H1 (cell line): Measurements from ENCODE around the gene NXT1. TPM values are rescaled to one million over a fixed set of nuclear protein-coding genes. Genes with fewer than 3 reads are reported as not detected.

ENCODE experiments used
- CTCF ChIA-PET: fragments of 300-600 bp; sonication (Branson Sonifier 250); formaldehyde crosslinking; loops from one replicate; lab custom pipeline; 2021; ENCODE audit not compliant: partially characterized antibody; lab: Charles Lee
- POLR2A ChIA-PET: fragments of 300-600 bp; sonication (Branson Sonifier 250); formaldehyde crosslinking; loops from one replicate; lab custom pipeline; 2021; ENCODE audit warnings: inconsistent platforms; ENCODE audit not compliant: partially characterized antibody; lab: Charles Lee
- DNase-seq, 2 experiments: peaks; one replicate each; pipeline versions ENCODE4 v3.0.0 to v3.0.0-alpha.2; 2010 to 2022; ENCODE audit warnings: low spot score in 2 of 2, low read depth in 1 of 2, mixed read lengths in 1 of 2
- FAIRE-seq: peaks from 2 replicates; lab custom pipeline; 2011; peaks lifted over from hg19 to GRCh38; lab: Jason Lieb, UNC
- H2AFZ ChIP-seq: 2 replicates; pipeline ENCODE4 v1.8.1; 2012; ENCODE audit warnings: low read length, inconsistent platforms
- H2AK5ac ChIP-seq: 2 replicates; pipeline ENCODE4 v1.6.1; 2013; ENCODE audit warnings: low read depth, low read length
- H2BK120ac ChIP-seq: replicated peaks from 2 replicates; pipeline ENCODE3; 2013; ENCODE audit warnings: low read depth, low read length, inconsistent platforms
- H2BK12ac ChIP-seq: 2 replicates; pipeline ENCODE4 v1.6.1; 2013; ENCODE audit warnings: low read depth, low read length
- H2BK15ac ChIP-seq: 2 replicates; pipeline ENCODE4 v1.6.1; 2013; ENCODE audit warnings: low read length
- H2BK20ac ChIP-seq: 2 replicates; pipeline ENCODE4 v1.6.1; 2013; ENCODE audit warnings: low read length
- H2BK5ac ChIP-seq: 2 replicates; pipeline ENCODE4 v1.6.1; 2013; ENCODE audit warnings: low read depth, low read length
- H3K14ac ChIP-seq: 2 replicates; pipeline ENCODE4 v1.6.1; 2013; ENCODE audit warnings: inconsistent platforms; ENCODE audit not compliant: insufficient read length
- H3K18ac ChIP-seq: 2 replicates; pipeline ENCODE4 v1.6.1; 2013; ENCODE audit warnings: low read length; ENCODE audit errors: extremely low read depth
- H3K23ac ChIP-seq: 2 replicates; pipeline ENCODE4 v1.6.1; 2013; ENCODE audit warnings: inconsistent platforms; ENCODE audit not compliant: insufficient read length
- H3K23me2 ChIP-seq: 2 replicates; pipeline ENCODE4 v1.6.1; 2013; ENCODE audit warnings: low read depth, low read length
- H3K27ac ChIP-seq: 2 replicates; pipeline ENCODE4 v1.6.1; 2011; ENCODE audit warnings: low read depth, low read length, inconsistent platforms
- H3K27me3 ChIP-seq, 4 experiments: replicated peaks in 1 of 4; 1 replicate in 1 of 4; 2 replicates in 3 of 4; pipeline versions ENCODE4 v1.6.1 to v1.8.1; 2011 to 2013; ENCODE audit warnings: low read length in 3 of 4, mild to moderate bottlenecking in 3 of 4, inconsistent platforms in 2 of 4, mixed read lengths in 2 of 4, moderate library complexity in 1 of 4; ENCODE audit not compliant: control insufficient read depth in 3 of 4, insufficient read depth in 3 of 4; ENCODE audit errors: extremely low read depth in 1 of 4
- H3K36me3 ChIP-seq, 4 experiments: 2 replicates each; pipeline versions ENCODE4 v1.6.1 to v1.8.1; 2011 to 2013; ENCODE audit warnings: mild to moderate bottlenecking in 4 of 4, low read length in 3 of 4, moderate library complexity in 2 of 4, control low read depth in 1 of 4, inconsistent platforms in 1 of 4; ENCODE audit not compliant: insufficient read depth in 4 of 4, control insufficient read depth in 2 of 4
- H3K4ac ChIP-seq: replicated peaks from 2 replicates; pipeline ENCODE3; 2013; ENCODE audit warnings: low read length, low read depth, mixed read lengths, inconsistent platforms; ENCODE audit not compliant: insufficient read length
- H3K4me1 ChIP-seq, 4 experiments: replicated peaks in 1 of 4; 1 replicate in 1 of 4; 2 replicates in 3 of 4; pipeline versions ENCODE4 v1.6.1 to v1.8.1; 2011 to 2013; ENCODE audit warnings: low read length in 3 of 4, inconsistent platforms in 2 of 4, mixed read lengths in 1 of 4; ENCODE audit not compliant: insufficient read depth in 4 of 4, control insufficient read depth in 3 of 4
- H3K4me2 ChIP-seq, 2 experiments: 2 replicates each; pipeline versions ENCODE4 v1.6.1 to v1.8.1; 2011 to 2013; ENCODE audit warnings: low read depth in 2 of 2, low read length in 2 of 2, control low read depth in 1 of 2, inconsistent platforms in 1 of 2, mild to moderate bottlenecking in 1 of 2; ENCODE audit not compliant: insufficient read depth in 1 of 2
- H3K4me3 ChIP-seq, 4 experiments: fragments of 200-600, 300-600 bp in 1 of 4; sonication (generic), shearing (Covaris generic), sonication (Bioruptor Twin) in 1 of 4; 2 replicates each; pipeline versions ENCODE4 v1.5.1 to v1.8.1; 2011 to 2016; ENCODE audit warnings: low read length in 4 of 4, low read depth in 3 of 4, control low read depth in 2 of 4, inconsistent platforms in 2 of 4, mild to moderate bottlenecking in 2 of 4, mixed read lengths in 1 of 4, moderate library complexity in 1 of 4; ENCODE audit not compliant: insufficient read depth in 2 of 4; ENCODE audit errors: extremely low read depth in 1 of 4
- H3K56ac ChIP-seq: replicated peaks from 2 replicates; pipeline ENCODE3; 2013; ENCODE audit warnings: low read depth, mild to moderate bottlenecking, mixed read lengths, low read length, inconsistent platforms; ENCODE audit not compliant: insufficient read length
- H3K79me1 ChIP-seq: 2 replicates; pipeline ENCODE4 v1.6.1; 2013; ENCODE audit warnings: low read depth, low read length, control low read depth
- H3K79me2 ChIP-seq, 2 experiments: 2 replicates each; pipeline versions ENCODE4 v1.6.1 to v1.8.1; 2012 to 2013; ENCODE audit warnings: low read length in 2 of 2, mild to moderate bottlenecking in 2 of 2, inconsistent platforms in 1 of 2; ENCODE audit not compliant: insufficient read depth in 2 of 2, control insufficient read depth in 1 of 2
- H3K9ac ChIP-seq, 4 experiments: replicated peaks in 1 of 4; 1 replicate in 1 of 4; 2 replicates in 3 of 4; pipeline versions ENCODE4 v1.6.1 to v1.8.1; 2011 to 2013; ENCODE audit warnings: low read depth in 3 of 4, low read length in 3 of 4, control low read depth in 2 of 4, mild to moderate bottlenecking in 2 of 4, moderate library complexity in 2 of 4, inconsistent platforms in 1 of 4; ENCODE audit errors: extremely low read depth in 1 of 4
- H3K9me3 ChIP-seq, 2 experiments: 2 replicates each; pipeline versions ENCODE4 v1.6.1 to v1.8.1; 2012 to 2013; ENCODE audit warnings: mild to moderate bottlenecking in 2 of 2, moderate library complexity in 2 of 2, control low read depth in 1 of 2, inconsistent platforms in 1 of 2, low read depth in 1 of 2, low read length in 1 of 2, mixed read lengths in 1 of 2; ENCODE audit not compliant: insufficient read depth in 2 of 2
- H4K20me1 ChIP-seq, 2 experiments: replicated peaks in 1 of 2; 2 replicates each; pipeline versions ENCODE3 to v1.8.1; 2011 to 2013; ENCODE audit warnings: inconsistent platforms in 2 of 2, low read length in 2 of 2, mild to moderate bottlenecking in 1 of 2; ENCODE audit not compliant: insufficient read depth in 2 of 2, control insufficient read depth in 1 of 2
- H4K5ac ChIP-seq: 2 replicates; pipeline ENCODE4 v1.6.1; 2013; ENCODE audit warnings: low read length, low read depth, mixed read lengths, inconsistent platforms; ENCODE audit not compliant: insufficient read length
- H4K8ac ChIP-seq: 2 replicates; pipeline ENCODE4 v1.8.0; 2013; ENCODE audit warnings: mild to moderate bottlenecking, moderate library complexity, low read length, inconsistent platforms; ENCODE audit not compliant: insufficient read depth; ENCODE audit errors: extremely low read depth
- H4K91ac ChIP-seq: replicated peaks from 2 replicates; pipeline ENCODE3; 2013; ENCODE audit warnings: low read length, mixed read lengths, inconsistent platforms; ENCODE audit not compliant: insufficient read length
- CBX8 ChIP-seq: fragments of 300-800, 300-1000 bp; sonication (generic); IDR thresholded peaks from 2 replicates; pipeline ENCODE4 v1.7.1; 2016; ENCODE audit warnings: low read depth, low read length, borderline replicate concordance
- CTBP2 ChIP-seq: IDR thresholded peaks from 2 replicates; pipeline ENCODE4 v1.7.0; 2011; ENCODE audit warnings: borderline replicate concordance, mild to moderate bottlenecking, moderate library complexity, mixed read lengths, low read length; ENCODE audit not compliant: insufficient read depth, insufficient read length
- JUN ChIP-seq: IDR thresholded peaks from 2 replicates; pipeline ENCODE4 v1.6.1; 2011; ENCODE audit warnings: low read depth, mild to moderate bottlenecking, improper control_type of control experiment, low read length
- PHF8 ChIP-seq: fragments of 200-600 bp; sonication (generic); conservative IDR thresholded peaks from 2 replicates; pipeline ENCODE4 v1.7.1; 2012; ENCODE audit warnings: low read depth, mild to moderate bottlenecking, inconsistent platforms, low read length, moderate library complexity
- RBBP5 ChIP-seq: IDR thresholded peaks from 2 replicates; pipeline ENCODE4 v1.7.1; 2012; ENCODE audit warnings: low read depth, mild to moderate bottlenecking, inconsistent platforms, low read length, moderate library complexity, borderline replicate concordance
- SAP30 ChIP-seq: fragments of 300-600 bp; sonication (generic); IDR thresholded peaks from 2 replicates; pipeline ENCODE4 v1.7.1; 2012; ENCODE audit warnings: low read length, moderate library complexity, mild to moderate bottlenecking, inconsistent platforms; ENCODE audit not compliant: insufficient read depth, insufficient replicate concordance
- SP1 ChIP-seq: IDR thresholded peaks from 2 replicates; pipeline ENCODE4 v1.6.1; 2011; ENCODE audit warnings: low read depth, low read length
- WGBS, 2 experiments: shearing (Covaris generic) in 1 of 2; methylation state at CpG; one replicate each; pipeline versions ENCODE4 v1.1.6 to v1.1.7; 2013 to 2015; ENCODE audit warnings: low lambda C conversion rate in 2 of 2, mixed read lengths in 2 of 2, inconsistent platforms in 1 of 2, low coverage in 1 of 2, missing lambda C conversion rate in 1 of 2; ENCODE audit not compliant: insufficient replicate concordance in 2 of 2, insufficient coverage in 1 of 2, insufficient read length in 1 of 2; ENCODE audit errors: extremely low coverage in 1 of 2, missing lambda C conversion rate in 1 of 2; 5-methylcytosine and 5-hydroxymethylcytosine counted together
- polyA plus RNA-seq, 7 experiments: library from polyadenylated mRNA; depleted of rRNA in 3 of 7; stranded (reverse) in 5 of 7; unstranded in 2 of 7; fragments of >200 nt in 5 of 7; fragments of 200-250 nt in 2 of 7; gene quantifications; 1 replicate in 5 of 7; 2 replicates in 1 of 7; 4 replicates in 1 of 7; pipeline versions ENCODE4 v1.2.1 to v1.2.3, GENCODE V29; 2011 to 2013; ENCODE audit warnings: missing spikeins in 2 of 7, mixed read lengths in 2 of 7
- total RNA-seq: library from RNA; stranded (reverse); fragmentation: NEBNext Ultra II Directional; extraction: Animal tissue kit (Norgen Biotek cat#: 25700); gene quantifications from 2 replicates; pipeline ENCODE4 v1.2.1, GENCODE V29; 2021

The NXT1 gene
- total and polyA plus RNA-seq, 2 of the 8 experiments (the other 6 are each of a cell fraction or from before 2014, with no cell fraction given), result 23.1 to 26.5 TPM

GRCh38 chr20:23360531-23360930, 9.9 kb downstream of the NXT1 start:
- no peak overlapping the region for H2BK15ac ChIP-seq
- no peak overlapping the region for H2BK120ac ChIP-seq
- DNase-seq (no peak), FAIRE-seq (no peak)
- ChIA-PET POLR2A (interaction anchor here (0.8 to 1.6 kb wide), 4 partner anchors 8 to 17 kb away, joined by 3 read pairs; partner anchors contain the start of gene NXT1), CTCF (interaction anchor here (1.3 to 4.4 kb wide), 2 partner anchors 19 to 55 kb away, joined by 5 to 15 read pairs; no protein-coding TSS in a partner anchor)
- H4K8ac ChIP-seq, result no peak overlapping the region
- peak overlapping the region in 2 of 4 experiments; percentile 85 to 91; a peak in 2 of 8 replicates for H3K4me3 ChIP-seq
- H2AFZ ChIP-seq, result no peak overlapping the region
- H3K23me2 ChIP-seq, result peaks cover 15% of the 10 kb centered on the region; the same call in 1 of the 2 replicates
- H3K79me2 ChIP-seq, result peaks cover 0 to 29% of the 10 kb centered on the region in 2 experiments; a peak in 3 of 4 replicates
- H3K14ac ChIP-seq, result no peak overlapping the region
- peak overlapping the region in 1 of 2 experiments; percentile 80; a peak in 2 of 4 replicates for H3K4me2 ChIP-seq
- H2AK5ac ChIP-seq, result no peak overlapping the region
- no peak overlapping the region for H3K27ac ChIP-seq
- peaks cover 4 to 8% (median 5%) of the 10 kb centered on the region in 4 experiments; a peak in 4 of 8 replicates for H3K36me3 ChIP-seq
- H4K91ac ChIP-seq, result no peak overlapping the region
- peaks cover 8 to 15% of the 10 kb centered on the region in 2 experiments for H4K20me1 ChIP-seq
- H3K9ac ChIP-seq, result no peak overlapping the region
- WGBS, 2 experiments, result 100% methylated on average over 1 of the region's 1 CpG; no CpG with 5 or more reads in 1 of the 2 experiments
- peaks cover 10% of the 10 kb centered on the region for H3K79me1 ChIP-seq
- H3K27me3 ChIP-seq, result no peaks in the 10 kb centered on the region
- no peaks in the 10 kb centered on the region for H3K9me3 ChIP-seq
- H2BK5ac ChIP-seq, result no peak overlapping the region
- H4K5ac ChIP-seq, result no peak overlapping the region
- peaks cover 5 to 16% (median 10%) of the 10 kb centered on the region in 4 experiments; a peak in 6 of 7 replicates for H3K4me1 ChIP-seq
- H3K4ac ChIP-seq, result no peak overlapping the region
- H3K56ac ChIP-seq, result no peak overlapping the region
- H3K18ac ChIP-seq, result no peak overlapping the region
- H2BK12ac ChIP-seq, result no peak overlapping the region
- H2BK20ac ChIP-seq, result no peak overlapping the region
- no peak overlapping the region for H3K23ac ChIP-seq
- TF ChIP-seq PHF8, result no peak
- no peak for TF ChIP-seq CTBP2
- TF ChIP-seq CBX8, result no peak
- no peak for TF ChIP-seq SAP30
- no peak for TF ChIP-seq RBBP5
- no peak for TF ChIP-seq JUN
- TF ChIP-seq SP1, result no peak
